Right renal cortex interstitium (tissue), 3 donors: ENCODE results near the gene AGAP9. TPM values are rescaled to one million over a fixed set of nuclear protein-coding genes. Genes with fewer than 3 reads are reported as not detected.
"Not testable (repeated sequence)": the region's sequence is repeated elsewhere in the genome, so short reads cannot be mapped to it uniquely, and the experiment has no call there.

Source experiments
- DNase-seq, 3 donors: peaks; one replicate each; pipeline ENCODE4 v3.0.0-alpha.2; 2013; ENCODE audit warnings: low read depth in 3 of 3, low spot score in 2 of 3
- polyA plus RNA-seq, 3 donors: library from polyadenylated mRNA; unstranded; fragments of 120-200 nt; gene quantifications; one replicate each; pipeline ENCODE4 v1.2.1, GENCODE V29; 2013; ENCODE audit not compliant: insufficient read length in 3 of 3

Gene AGAP9
- polyA plus RNA-seq, 3 donors = 3.8 to 14.9 (median 9.7) TPM

- DNase-seq = not testable (repeated sequence)
These were observed 33.8 kb downstream of the AGAP9 start for GRCh38 chr10:47489630-47490029.

GRCh38 chr10:47485943-47486342, 37.5 kb downstream of the AGAP9 start:
- not testable (repeated sequence) for DNase-seq

GRCh38 chr10:47484786-47485185, 38.7 kb downstream of the AGAP9 start:
- not testable (repeated sequence) for DNase-seq

GRCh38 chr10:47483923-47484322, 39.5 kb downstream of the AGAP9 start, which contains the start of gene ANXA8:
Gene ANXA8 (minus strand): TSS chr10:47484115. CDS start chr10:47483933, 182 bp downstream.
- not testable (repeated sequence) for DNase-seq

GRCh38 chr10:47482367-47482766, 41.1 kb downstream of the AGAP9 start:
- not testable (repeated sequence) for DNase-seq

GRCh38 chr10:47481768-47482181, 41.7 kb downstream of the AGAP9 start:
- not testable (repeated sequence) for DNase-seq

GRCh38 chr10:47481182-47481766, 42.2 kb downstream of the AGAP9 start:
- DNase-seq = not testable (repeated sequence)

GRCh38 chr10:47480133-47480532, 43.3 kb downstream of the AGAP9 start:
- not testable (repeated sequence) for DNase-seq

GRCh38 chr10:47478114-47478513, 45.3 kb downstream of the AGAP9 start:
- not testable (repeated sequence) for DNase-seq

GRCh38 chr10:47477078-47477477, 46.4 kb downstream of the AGAP9 start:
- DNase-seq = not testable (repeated sequence)

GRCh38 chr10:47475101-47475500, 48.3 kb downstream of the AGAP9 start:
- not testable (repeated sequence) for DNase-seq

- DNase-seq = not testable (repeated sequence)
These were observed 49.9 kb downstream of the AGAP9 start for GRCh38 chr10:47473516-47473915.

- not testable (repeated sequence) for DNase-seq
These were observed 50.8 kb downstream of the AGAP9 start for GRCh38 chr10:47472647-47473046.

- DNase-seq = not testable (repeated sequence)
These were observed 51.4 kb downstream of the AGAP9 start for GRCh38 chr10:47472072-47472471.

- not testable (repeated sequence) for DNase-seq
These were observed 54.5 kb downstream of the AGAP9 start for GRCh38 chr10:47468731-47469528.

GRCh38 chr10:47467957-47468356, 55.5 kb downstream of the AGAP9 start:
- not testable (repeated sequence) for DNase-seq

GRCh38 chr10:47467458-47467857, 56.0 kb downstream of the AGAP9 start:
- DNase-seq = not testable (repeated sequence)

GRCh38 chr10:47465216-47465917, 58.1 kb downstream of the AGAP9 start:
- DNase-seq = not testable (repeated sequence)

GRCh38 chr10:47462577-47463358, 60.7 kb downstream of the AGAP9 start:
- not testable (repeated sequence) for DNase-seq

GRCh38 chr10:47461261-47461687, 62.2 kb downstream of the AGAP9 start:
- peak in 1 of 3 donors; percentile 30 for DNase-seq
